ENCODE data around the gene CCNG2.
"Not testable (repeated sequence)": the region's sequence is repeated elsewhere in the genome, so short reads cannot be mapped to it uniquely, and the experiment has no call there.

Gene CCNG2, protein sequence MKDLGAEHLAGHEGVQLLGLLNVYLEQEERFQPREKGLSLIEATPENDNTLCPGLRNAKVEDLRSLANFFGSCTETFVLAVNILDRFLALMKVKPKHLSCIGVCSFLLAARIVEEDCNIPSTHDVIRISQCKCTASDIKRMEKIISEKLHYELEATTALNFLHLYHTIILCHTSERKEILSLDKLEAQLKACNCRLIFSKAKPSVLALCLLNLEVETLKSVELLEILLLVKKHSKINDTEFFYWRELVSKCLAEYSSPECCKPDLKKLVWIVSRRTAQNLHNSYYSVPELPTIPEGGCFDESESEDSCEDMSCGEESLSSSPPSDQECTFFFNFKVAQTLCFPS

DNA sequence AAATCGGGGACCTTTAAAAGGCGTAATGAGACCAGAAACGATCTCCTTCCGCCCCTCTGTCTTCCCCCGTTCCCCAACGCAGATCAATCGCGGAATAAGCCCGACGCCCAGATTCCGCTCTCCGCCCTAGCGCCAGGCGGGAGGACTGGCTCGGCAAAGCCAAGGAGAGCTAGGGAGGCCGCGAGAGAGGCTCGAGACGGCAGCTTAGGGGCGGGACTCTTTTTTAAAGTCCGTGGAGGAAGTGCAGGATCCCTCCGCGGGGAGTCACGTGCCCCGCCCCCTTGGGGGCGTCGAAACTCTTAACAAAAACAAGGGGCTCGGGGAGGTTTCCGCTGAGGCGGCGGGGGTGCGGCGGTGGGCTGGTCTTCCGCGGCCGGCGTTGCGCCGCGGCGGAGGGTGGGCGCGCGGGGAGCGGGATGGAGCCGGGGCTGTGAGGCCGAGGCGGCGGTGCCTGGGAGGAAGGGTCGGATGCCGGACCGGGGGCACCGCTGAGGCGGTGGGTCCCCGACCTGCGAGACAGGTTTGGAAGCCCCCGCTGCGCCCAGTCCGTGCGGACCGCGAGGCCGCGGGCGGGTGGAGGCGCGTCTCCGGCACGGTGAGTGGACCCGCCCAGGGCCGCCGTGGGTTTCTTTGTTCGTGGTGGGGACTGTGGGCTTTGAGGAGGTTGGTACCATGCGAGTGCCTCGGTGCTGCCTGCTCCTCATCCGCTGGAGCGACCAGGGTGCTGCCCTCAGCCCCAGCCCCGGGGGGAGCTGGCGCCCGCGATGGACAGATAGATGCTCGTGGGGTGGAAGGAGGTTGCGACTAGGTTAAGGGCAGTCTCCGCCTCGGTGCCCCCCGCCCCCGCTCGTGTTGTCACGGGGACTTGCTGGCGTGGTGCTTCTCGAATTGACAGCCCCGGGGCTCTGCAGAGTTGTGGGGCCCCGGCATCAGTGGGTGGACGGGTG is at the start of gene CCNG2:
Gene CCNG2, plus strand, starts transcription at position 296 of the 947 bp plus-strand sequence. CDS start 1,326 bp downstream, outside the sequence.
- DNase-seq: peak; percentile 84

DNA sequence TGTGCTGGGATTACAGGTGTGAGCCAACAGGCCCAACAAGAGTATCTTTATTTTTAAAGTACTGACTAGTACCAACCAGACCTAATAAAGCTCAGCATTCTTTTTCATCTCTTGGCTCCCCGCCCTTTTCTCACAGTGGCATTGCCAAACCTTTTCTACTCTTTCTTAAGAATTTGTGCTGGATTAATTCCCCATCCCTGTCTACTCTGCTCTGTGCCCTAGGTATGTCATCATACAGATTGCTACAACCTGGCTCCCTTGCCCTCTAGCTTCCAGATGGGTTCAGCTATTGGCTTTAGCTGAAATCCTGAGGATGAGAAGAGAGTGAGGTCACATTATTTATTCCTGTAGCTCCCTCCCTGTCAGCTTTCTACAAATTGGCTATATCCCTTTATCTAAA is 46.3 kb upstream of the CCNG2 start:
- no peak for DNase-seq

DNA sequence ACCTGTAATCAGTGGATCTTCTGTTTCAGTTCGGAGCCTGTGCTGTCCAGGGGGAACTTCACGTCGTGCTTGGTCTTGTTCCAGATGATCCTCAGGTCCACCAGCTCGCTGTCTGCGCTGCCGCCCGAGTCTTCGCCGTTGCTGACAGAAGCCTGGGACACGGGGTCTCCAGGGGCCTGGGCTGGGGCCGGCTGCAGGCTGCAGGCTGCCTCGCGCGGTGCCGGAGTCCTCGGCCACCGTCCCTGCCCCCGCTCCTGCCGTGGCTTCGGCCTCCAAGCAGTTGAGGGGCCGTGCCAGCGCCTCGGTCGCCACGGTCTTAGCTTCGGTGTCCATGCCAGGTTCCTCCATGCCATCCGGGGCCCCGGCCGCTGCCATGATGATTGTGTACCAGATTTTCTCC is 43.9 kb upstream of the CCNG2 start:
- no peak for DNase-seq

DNA sequence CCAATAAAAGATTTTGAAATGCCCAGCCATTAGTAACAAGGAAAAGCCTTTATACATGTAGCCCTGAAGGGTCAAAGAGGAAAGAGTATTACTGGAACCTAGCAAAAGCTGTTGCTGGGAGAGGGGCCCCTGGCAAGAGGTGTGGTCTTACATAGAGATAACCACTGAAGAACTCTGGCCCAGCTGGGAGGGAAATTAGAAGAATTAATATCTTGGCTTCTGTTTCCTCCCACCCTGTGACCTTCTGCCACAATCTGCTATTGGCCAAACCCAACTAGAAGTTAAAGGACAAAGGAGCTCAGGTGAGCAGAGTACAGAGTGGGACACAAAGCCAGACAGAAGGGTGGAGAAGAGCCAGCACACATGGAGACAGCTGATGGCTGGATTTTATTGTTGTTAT is 39.3 kb upstream of the CCNG2 start:
- no peak for DNase-seq

DNA sequence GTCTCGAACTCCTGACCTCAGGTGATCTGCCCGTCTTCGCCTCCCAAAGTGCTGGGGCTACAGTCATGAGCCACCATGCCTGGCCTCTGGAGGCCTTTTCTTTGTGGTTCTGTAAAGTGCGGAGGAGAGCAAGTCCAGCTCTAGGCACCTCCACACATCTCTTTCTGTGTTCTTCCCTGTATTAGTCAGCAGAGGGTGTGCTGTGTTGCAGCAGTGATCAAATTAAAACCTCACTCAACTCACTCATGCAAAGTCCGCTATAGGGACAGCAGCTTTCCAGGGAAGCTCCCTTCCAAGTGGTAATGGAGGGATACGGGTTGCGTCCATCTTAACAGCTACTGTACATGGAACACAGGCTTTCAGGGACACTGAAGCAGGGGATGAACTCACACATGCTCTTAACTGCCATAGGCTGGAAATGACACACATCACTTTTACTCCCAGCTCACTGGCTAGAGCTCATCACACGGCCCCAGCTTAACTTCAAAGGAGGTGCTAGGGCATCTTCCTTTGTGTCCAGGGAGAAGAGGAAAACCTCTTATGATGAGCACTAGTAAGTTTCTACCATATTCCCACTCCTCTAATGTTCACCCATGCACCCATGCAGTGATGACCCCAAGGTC is 36.0 kb upstream of the CCNG2 start:
- DNase-seq: no peak

DNA sequence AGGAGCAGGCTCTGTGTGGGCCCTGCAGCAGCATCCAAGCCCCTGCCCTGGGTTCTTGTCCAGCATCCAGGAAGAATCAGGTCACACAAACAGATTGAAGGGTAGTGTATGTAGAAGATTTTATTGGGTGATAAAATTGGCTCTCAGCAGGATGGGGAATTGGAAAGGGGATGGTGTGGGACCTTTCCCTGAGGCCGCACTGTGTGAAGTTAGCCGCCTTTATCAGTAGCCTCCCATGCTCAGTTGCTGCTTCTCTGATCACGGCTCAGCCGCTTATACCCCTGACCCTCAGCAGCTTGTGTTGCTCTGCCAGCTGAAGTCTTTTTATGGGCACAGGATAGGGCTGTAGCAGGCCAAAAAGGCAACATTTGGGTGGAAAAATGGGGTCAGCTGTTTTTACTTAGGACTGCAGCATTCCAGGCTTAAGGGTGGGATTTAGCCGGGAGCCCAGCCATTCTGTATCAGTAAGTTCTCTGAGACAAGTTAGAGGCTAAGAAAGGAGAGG is 35.2 kb upstream of the CCNG2 start:
- DNase-seq: no peak

DNA sequence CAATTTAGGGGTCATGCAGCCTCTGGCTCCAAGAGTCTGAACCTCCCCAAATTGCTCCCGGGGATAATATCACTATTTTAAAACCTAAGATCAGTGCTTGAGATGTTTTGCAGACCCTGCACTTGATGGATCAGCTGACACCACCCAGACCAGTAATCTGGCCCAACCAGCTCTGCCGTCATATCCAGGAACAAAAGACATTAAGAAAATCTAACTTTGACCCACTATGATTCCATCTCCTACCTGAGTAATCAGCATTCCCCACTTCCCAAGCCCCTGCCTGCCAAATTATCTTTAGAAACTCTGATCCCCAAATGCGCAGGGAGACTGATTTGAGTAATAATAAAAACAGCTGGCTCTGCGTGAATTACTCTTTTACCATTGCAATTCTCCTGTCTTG is 34.4 kb upstream of the CCNG2 start:
- no peak for DNase-seq

DNA sequence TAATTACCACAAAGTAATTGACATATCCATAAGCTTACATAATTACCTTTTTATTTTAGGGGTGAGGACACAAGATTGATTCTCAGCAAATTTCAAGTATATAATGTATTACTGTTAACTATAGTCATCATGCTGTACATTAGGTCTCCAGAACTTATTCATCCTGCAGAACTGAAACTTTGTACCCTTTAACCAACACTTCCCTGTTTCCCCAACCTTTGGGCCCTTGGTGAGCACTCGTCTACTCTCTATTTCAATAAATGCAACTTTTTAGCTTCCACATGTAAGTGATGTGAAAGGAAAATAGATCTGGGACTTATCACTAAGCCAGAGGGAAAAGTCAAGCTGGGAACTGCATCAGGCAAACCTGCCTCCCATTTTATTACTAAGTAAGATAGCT is 33.6 kb upstream of the CCNG2 start:
- no peak for DNase-seq

DNA sequence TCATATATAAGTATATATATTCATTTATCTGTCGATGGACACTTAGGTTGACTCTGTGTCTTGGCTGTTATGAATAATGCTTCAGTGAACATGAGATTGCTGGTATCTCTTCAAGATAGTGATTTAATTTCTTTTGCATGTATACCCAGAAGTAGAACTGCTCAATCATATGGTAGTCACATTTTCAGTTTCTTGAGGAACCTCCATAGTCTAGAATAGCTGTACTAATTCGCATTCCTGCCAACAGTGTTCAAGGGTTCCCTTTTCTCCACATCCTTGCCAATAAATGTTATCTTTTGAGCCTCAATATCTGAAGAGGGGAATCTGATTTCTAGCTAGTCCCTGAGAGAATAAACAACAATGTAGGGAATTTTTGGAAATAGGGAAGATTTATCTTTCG is 32.4 kb upstream of the CCNG2 start:
- DNase-seq: no peak

DNA sequence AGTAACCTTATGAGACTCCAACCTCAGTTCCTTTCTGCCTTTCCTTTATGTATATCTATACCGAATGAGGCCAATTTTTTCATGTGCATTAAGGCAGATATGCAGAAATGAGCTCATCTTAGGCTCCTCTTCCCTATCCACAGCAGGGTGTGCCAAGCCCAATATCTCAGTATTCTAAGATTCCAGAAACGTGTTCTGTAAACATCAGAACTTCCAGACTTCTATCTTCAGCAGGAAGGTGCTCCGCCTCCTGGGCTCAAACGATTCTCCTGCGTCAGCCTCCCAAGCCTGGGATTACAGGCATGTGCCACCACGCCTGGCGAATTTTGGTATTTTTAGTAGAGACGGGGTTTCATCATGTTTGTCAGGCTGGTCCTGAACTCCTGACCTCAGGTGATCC is 31.0 kb upstream of the CCNG2 start:
- DNase-seq: no peak

DNA sequence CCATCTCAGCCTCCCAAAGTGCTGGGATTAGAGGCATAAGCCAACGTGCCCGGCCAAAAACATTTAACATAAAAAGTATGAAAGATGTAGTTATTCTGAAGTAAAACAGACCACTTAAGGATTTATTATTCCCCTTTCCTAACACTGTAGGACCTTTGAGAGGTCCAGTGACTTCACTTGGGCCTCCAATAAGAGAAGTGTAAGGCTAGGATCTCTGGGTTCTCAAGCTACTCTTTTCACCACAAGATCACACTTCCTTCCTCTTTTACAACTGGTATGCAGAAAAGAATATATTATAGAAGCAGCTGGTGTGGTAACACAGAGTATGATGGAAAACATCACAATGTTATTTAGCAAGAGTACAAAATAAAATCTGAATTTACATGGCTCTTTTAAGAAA is 30.2 kb upstream of the CCNG2 start:
- no peak for DNase-seq

DNA sequence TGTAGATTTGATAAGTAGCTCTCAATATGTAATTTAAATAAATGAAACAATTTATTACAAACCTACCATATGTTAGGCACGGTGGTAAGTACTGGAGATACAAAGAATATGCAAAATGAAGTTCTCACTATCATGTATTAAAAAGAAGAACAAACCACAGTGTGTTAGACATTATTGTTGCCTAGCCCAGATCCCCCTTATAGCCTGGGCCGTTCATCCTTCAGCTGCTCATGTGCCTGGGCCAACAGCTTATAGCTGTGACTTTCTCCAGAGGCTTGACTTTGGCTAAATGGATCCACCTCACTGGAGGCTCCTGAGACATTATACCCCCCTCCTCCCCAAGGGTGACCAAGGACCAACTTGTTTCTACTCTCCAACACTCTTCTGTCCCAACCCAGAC is 29.8 kb upstream of the CCNG2 start:
- no peak for DNase-seq

DNA sequence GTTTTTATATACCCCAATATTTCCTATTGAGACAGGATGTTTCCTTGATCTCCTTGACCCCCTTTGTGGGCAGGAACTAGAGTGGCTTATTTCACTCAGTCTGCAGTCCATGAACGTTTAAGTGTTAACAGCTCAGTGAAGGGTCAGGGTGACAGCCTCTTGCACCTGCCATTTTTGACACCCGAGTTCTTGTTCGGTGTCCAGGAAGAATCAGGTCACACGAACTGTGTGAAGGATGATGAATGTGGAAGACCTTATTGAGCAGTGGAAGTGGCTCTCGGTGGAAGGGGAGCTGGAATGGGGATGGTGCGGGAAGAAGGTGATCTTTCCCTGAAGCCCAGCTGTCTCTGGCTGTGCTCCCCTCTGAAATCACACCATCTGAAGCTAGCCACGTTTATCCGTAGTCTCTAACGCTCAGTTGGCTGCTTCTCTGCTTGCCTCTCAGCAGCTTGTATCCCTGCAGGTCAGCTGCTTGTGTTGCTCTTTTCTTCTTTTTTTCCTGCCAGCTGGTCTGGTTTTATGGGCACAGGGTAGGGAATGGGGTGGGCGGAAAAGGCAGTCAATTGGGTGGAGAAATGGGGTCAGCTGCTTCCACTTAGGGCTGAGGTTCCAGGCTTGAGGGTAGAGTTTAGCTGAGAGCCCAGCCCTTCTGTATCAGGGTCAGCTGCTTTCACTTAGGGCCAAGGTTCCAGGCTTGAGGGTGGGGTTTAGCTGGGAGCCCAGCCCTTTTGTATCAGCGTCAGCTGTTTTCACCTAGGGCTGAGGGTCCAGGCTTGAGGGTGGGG is 29.0 kb upstream of the CCNG2 start:
- DNase-seq: no peak

DNA sequence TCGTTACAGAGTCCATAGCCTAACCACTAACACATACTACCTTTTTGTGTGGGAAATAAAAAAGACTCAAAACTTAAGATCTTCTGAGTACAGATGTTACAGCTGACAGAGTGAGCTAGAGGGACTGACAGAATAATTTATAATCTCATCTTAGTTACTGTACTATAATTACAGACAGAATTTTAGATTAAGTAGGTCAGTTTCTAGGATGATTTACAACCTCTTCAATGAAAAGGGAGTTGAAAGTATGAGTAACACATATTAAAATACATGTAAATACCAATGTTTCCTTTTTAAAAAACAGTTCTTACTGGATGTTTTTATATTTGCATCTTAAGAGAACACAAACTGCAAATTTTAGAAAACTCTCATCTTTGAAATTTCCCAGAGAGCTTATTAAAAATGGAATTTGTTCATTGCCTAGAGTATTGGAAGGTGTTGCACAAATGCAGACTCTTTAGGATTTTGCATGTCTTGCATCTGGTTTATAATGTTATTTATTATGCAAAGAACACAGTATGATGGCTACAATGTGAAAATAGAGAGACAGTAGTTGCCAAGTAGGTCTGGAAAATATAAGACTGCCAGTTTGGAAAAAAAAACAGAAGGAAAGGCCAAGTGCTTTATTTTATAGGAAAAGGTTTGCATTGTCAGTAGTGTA is 24.2 kb upstream of the CCNG2 start:
- DNase-seq: no peak

DNA sequence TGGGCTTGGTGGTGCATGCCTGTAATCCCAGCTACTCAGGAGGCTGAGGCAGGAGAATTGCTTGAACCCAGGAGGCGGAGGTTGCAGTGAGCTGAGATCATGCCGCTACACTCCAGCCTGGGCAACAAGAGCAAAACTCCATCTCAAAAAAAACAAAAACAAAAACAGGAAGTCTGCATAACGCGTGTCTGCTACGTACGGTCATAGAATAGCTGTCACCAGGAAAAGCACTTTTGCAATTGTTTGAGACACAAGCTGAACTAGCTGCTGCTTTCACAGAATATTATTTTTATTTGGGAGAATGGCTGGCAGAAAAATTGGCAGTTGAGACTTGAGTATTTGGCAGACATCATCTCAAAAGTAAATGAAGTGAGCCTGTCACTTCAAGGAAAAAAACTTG is 19.6 kb upstream of the CCNG2 start:
- not testable (repeated sequence) for DNase-seq

DNA sequence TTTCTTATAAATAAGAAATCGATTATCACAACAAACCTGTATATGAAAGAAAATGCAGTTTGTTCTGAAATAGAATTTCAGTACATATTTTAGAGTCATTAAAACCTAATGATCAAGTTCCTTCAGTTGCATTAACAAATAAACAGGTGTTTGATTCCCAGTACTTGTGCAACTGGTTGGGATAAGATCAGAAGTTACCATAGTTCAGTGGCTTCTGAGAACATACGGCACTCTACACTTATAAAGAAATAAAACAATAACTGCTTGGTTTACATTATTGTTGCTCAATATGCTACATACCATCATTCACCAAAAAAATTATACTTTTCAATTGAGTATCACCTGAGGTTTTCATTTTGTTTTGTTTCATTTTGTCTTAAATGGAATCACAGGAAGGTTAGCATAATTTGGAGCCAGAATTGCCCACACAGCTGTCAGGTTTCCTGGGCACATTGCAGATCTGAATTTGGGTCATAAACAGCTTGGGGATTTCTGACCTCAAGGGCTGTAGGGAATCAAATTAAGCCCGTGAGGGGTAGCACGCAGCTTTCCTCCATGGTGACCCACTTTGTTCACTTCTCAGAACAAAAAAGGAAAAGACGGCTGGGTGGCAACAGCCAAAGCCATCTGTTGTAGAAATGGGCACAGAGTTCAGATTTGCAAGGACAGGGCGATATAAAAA is 14.9 kb upstream of the CCNG2 start:
- DNase-seq: no peak

DNA sequence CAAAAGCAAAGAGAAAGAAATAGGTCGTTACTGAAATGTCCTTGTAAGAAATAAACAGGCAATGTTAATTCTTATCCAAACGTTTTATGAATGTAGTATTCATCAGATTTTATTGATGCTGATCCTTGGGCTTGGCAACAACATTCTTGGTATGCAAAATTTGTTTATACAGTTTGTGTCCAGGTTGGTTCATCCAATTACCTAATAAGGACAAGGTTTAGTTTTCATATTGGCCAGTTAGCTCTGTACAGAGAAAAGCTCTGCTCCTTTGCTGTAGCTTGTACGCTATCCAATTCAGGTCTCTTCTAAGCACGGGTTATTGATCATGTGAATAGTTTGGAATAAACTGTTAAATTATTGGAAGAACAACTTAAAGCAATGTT is 14.4 kb upstream of the CCNG2 start:
- DNase-seq: no peak

DNA sequence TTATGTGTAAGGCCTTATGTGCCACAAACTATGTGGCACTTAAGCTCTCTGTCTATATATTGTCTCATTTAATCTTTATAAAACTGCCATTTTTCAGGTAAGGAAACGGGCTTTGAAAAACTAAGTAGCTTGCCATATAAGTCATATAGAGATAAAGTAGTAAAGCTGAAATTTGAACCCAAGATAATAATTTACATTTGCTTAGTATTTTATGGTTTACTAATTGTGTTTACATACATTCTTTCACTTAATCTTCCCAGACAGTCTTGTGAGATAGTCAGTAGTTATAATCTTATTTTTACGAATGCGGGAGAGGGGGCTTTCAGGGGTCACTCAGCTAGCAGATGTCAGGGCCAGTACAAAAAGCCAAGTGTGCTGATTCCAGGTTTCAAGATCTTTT is 13.9 kb upstream of the CCNG2 start:
- DNase-seq: no peak

DNA sequence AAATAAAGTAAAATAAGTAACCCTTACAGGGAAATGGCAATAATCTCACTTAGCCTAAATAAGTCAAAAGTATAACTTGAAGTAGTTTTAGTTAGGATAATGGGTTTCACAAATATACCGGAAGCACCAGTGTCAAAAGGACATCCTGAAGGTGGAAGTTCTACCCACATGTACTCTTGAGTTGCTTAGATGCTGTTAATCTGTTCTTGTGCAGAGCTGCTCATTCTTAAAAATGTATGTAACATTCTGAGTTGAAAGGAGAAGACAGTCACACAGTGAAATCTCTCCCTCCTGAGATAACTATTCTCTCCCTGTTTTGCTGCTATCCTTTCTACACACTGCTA is 11.2 kb upstream of the CCNG2 start:
- DNase-seq: no peak

DNA sequence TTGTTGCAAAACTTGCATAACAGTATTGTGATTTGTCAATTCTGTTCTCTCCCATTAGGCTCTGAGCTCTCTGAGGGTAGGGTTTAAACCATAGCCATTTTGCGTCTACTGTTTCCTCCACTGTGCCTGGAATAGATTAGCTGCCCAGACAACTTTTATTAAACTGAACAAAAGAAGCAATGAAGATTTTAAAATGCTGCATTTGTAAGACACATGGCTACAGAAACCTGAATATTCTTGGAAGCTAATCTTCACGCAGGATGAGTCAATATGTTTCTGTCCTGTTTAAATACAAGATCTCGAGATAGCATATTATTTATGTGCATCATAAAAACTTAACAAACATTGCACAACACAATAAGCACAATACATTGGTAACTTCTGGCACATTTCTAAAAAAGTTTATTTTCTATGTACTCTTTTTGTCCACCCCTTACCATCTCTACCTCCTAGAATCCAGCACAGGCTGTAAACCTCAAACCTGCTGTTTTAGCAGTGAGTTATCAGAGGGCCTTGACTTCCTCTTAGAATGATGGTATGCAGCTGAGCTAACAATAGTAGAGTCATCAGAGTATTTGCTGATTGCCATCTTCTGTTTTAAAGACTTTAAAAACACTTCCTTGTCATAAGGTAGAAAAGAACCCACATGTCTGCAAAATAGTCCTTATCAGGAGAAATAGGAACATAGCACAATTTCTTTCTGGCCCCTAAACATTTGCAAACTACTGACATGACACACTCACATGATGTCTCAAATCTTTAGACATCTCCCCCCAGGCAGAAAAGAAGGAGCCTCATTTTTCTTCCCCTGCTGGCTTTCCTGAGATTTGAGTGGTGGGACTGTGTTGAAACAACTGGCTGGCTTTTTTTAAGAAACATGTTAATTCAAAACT is 10.6 kb upstream of the CCNG2 start:
- no peak for DNase-seq

All from activated CD4-positive, alpha-beta T cell treated with anti-CD3 and anti-CD28 coated beads for 48 hours (primary cell).